ENCODE measurements around the gene RCAN1. TPM values are rescaled to one million over a fixed set of nuclear protein-coding genes. Genes with fewer than 3 reads are reported as not detected.

RCAN1 gene
- total and polyA plus RNA-seq, 2 of the 13 experiments (the other 11 are each of a cell fraction or from before 2014, with no cell fraction given): 9.4 to 34.1 TPM

- TF ChIP-seq ZFP91 (CRISPR knock-in tag; IDR thresholded peaks at IDR 0.05; ENCODE audit: borderline replicate concordance): 0 out of 2 replicates have a peak, but pooled peaks have one; percentile 97
- TF ChIP-seq ZNF282 (IDR thresholded peaks at IDR 0.05; ENCODE audit: partially characterized antibody): no peak
- no peak for TF ChIP-seq THAP9 (CRISPR knock-in tag; IDR thresholded peaks at IDR 0.05; ENCODE audit: borderline replicate concordance)
- no peak for TF ChIP-seq ZNF557 (CRISPR knock-in tag; IDR thresholded peaks at IDR 0.05)
- peak; percentile 10; the same call in 1 of the 2 replicates for TF ChIP-seq ZNF800 (CRISPR knock-in tag; IDR thresholded peaks at IDR 0.05)
- no peak for TF ChIP-seq ZNF674 (CRISPR knock-in tag; IDR thresholded peaks at IDR 0.05; ENCODE audit: low read depth)
- TF ChIP-seq NCOA5 (CRISPR knock-in tag; IDR thresholded peaks at IDR 0.05): no peak
- TF ChIP-seq PITX1 (CRISPR knock-in tag; IDR thresholded peaks at IDR 0.05): no peak
- no peak for TF ChIP-seq DZIP1 (CRISPR knock-in tag; IDR thresholded peaks at IDR 0.05)
- TF ChIP-seq ZUFSP (CRISPR knock-in tag; IDR thresholded peaks at IDR 0.05; ENCODE audit: borderline replicate concordance): no peak
- TF ChIP-seq GRHL1 (CRISPR knock-in tag; conservative IDR thresholded peaks at IDR 0.05): no peak
- no peak for TF ChIP-seq KMT2B (CRISPR knock-in tag; IDR thresholded peaks at IDR 0.05)
- TF ChIP-seq SRF (IDR thresholded peaks at IDR 0.05; ENCODE audit: low read depth, low read length): no peak
- no peak for TF ChIP-seq BHLHE40 (IDR thresholded peaks at IDR 0.05; ENCODE audit: low read length)
- TF ChIP-seq NKX3-1 (CRISPR knock-in tag; IDR thresholded peaks at IDR 0.05): no peak; the same call in 1 of the 2 replicates
- TF ChIP-seq XBP1 (CRISPR knock-in tag; IDR thresholded peaks at IDR 0.05): no peak
- 0 out of 2 replicates have a peak, but pooled peaks have one; percentile 59 for TF ChIP-seq ZNF136 (CRISPR knock-in tag; IDR thresholded peaks at IDR 0.05; ENCODE audit: low read depth)
- no peak for TF ChIP-seq RBFOX2 (IDR thresholded peaks at IDR 0.05; ENCODE audit: low read depth, low read length)
Observed at GRCh38 chr21:34615487-34615814, 538 bp upstream of the RCAN1 start (continued).

Data from HepG2 (cell line).